CD4-positive, alpha-beta memory T cell (primary cell): Measurements from ENCODE around the gene INO80E. TPM values are rescaled to one million over a fixed set of nuclear protein-coding genes. Genes with fewer than 3 reads are reported as not detected.
"Not testable (repeated sequence)": the region's sequence is repeated elsewhere in the genome, so short reads cannot be mapped to it uniquely, and the experiment has no call there.

Experiments
- CTCF ChIA-PET: fragments of 350-600 bp; sonication (Branson Sonifier 250); formaldehyde crosslinking; loops from one replicate; lab custom pipeline; 2021; ENCODE audit warnings: inconsistent platforms; ENCODE audit not compliant: partially characterized antibody; lab: Charles Lee
- POLR2A ChIA-PET: fragments of 350-600 bp; sonication (Branson Sonifier 250); formaldehyde crosslinking; loops from one replicate; lab custom pipeline; 2021; ENCODE audit not compliant: partially characterized antibody; lab: Charles Lee
- DNase-seq, 5 donors: peaks; one replicate each; pipeline versions ENCODE4 v3.0.0 to v3.0.0-alpha.2; 2020 to 2022; ENCODE audit warnings: mixed read lengths in 1 of 5
- H3K27ac ChIP-seq: one replicate; pipeline ENCODE4 v1.7.0; 2013; ENCODE audit warnings: low read depth, low read length
- H3K27me3 ChIP-seq: 2 replicates; pipeline ENCODE4 v1.7.0; 2013; ENCODE audit warnings: mild to moderate bottlenecking, low read length, moderate library complexity; ENCODE audit not compliant: insufficient read depth
- H3K36me3 ChIP-seq: 2 replicates; pipeline ENCODE4 v1.7.0; 2013; ENCODE audit warnings: mild to moderate bottlenecking, low read length, moderate library complexity; ENCODE audit not compliant: insufficient read depth
- H3K4me1 ChIP-seq: 2 replicates; pipeline ENCODE4 v1.7.0; 2013; ENCODE audit warnings: mild to moderate bottlenecking, low read length, moderate library complexity; ENCODE audit not compliant: insufficient read depth
- H3K4me3 ChIP-seq, 2 donors: one replicate each; pipeline ENCODE4 v1.7.0; 2013; ENCODE audit warnings: low read length in 2 of 2, mild to moderate bottlenecking in 1 of 2
- H3K9me3 ChIP-seq, 2 donors: one replicate each; pipeline ENCODE4 v1.7.0; 2013; ENCODE audit warnings: low read length in 2 of 2, control low read depth in 1 of 2; ENCODE audit not compliant: control insufficient read depth in 1 of 2
- H3K27ac Mint-ChIP-seq, 7 donors: one replicate each; pipeline ENCODE4 v1.8.0; 2020 to 2021; ENCODE audit warnings: mixed read lengths in 7 of 7, mild to moderate bottlenecking in 6 of 7, inconsistent platforms in 3 of 7, moderate library complexity in 3 of 7
- H3K27me3 Mint-ChIP-seq, 2 donors: one replicate each; pipeline ENCODE4 v1.8.0; 2020 to 2021; ENCODE audit warnings: mixed read lengths in 2 of 2
- H3K36me3 Mint-ChIP-seq, 2 donors: one replicate each; pipeline ENCODE4 v1.8.0; 2020 to 2021; ENCODE audit warnings: mixed read lengths in 2 of 2, inconsistent platforms in 1 of 2, mild to moderate bottlenecking in 1 of 2
- H3K4me1 Mint-ChIP-seq, 4 donors: one replicate each; pipeline ENCODE4 v1.8.0; 2020 to 2021; ENCODE audit warnings: mixed read lengths in 4 of 4, mild to moderate bottlenecking in 1 of 4
- H3K4me3 Mint-ChIP-seq, 8 donors: one replicate each; pipeline ENCODE4 v1.8.0; 2020 to 2021; ENCODE audit warnings: mixed read lengths in 8 of 8, mild to moderate bottlenecking in 7 of 8, moderate library complexity in 6 of 8, inconsistent platforms in 3 of 8
- H3K9me3 Mint-ChIP-seq, 8 donors: one replicate each; pipeline ENCODE4 v1.8.0; 2020 to 2021; ENCODE audit warnings: mixed read lengths in 8 of 8, mild to moderate bottlenecking in 5 of 8, inconsistent platforms in 3 of 8, moderate library complexity in 1 of 8
- intact Hi-C: fragments of 100-400 bp; cut with micrococcal nuclease; formaldehyde crosslinking; loops from one replicate; pipeline ENCODE4 v1.15.1; 2023
- polyA plus RNA-seq, 2 donors: library from polyadenylated mRNA; unstranded; fragments of 300-500 nt; fragmentation: Illumina TruSeq; gene quantifications; one replicate each; pipeline ENCODE4 v1.2.3, GENCODE V29; 2021
- total RNA-seq, 2 experiments: library from RNA; stranded (reverse); gene quantifications; one replicate each; pipeline ENCODE4 v1.2.3, GENCODE V29; 2021

Gene INO80E
- total and polyA plus RNA-seq, 4 experiments from 2014 or later: 6.7 to 126 (median 65.5) TPM

- no peaks in the 10 kb centered on the region for H3K36me3 ChIP-seq
- Mint-ChIP-seq H3K9me3 (no peaks in the 10 kb centered on the region), H3K4me3 (peak overlapping the region; percentile 68 to 83 (median 78)), H3K27me3 (peaks cover 7 to 17% of the 10 kb centered on the region in 2 donors), H3K27ac (no peak overlapping the region), H3K36me3 (peaks cover 0 to 2% of the 10 kb centered on the region in 2 donors), H3K4me1 (peaks cover 2 to 6% (median 4%) of the 10 kb centered on the region in 4 donors)
- no peak overlapping the region for H3K27ac ChIP-seq
- H3K4me3 ChIP-seq: peak overlapping the region in 1 of 2 donors; percentile 34
- no peaks in the 10 kb centered on the region for H3K9me3 ChIP-seq
- CTCF ChIA-PET: no interaction called here
- peaks cover 7% of the 10 kb centered on the region for H3K27me3 ChIP-seq
- DNase-seq: no peak
- peaks cover 7% of the 10 kb centered on the region for H3K4me1 ChIP-seq
- POLR2A ChIA-PET: no interaction called here
- intact Hi-C loops: no loop called here
These were observed 14.2 kb downstream of the INO80E start for GRCh38 chr16:30009990-30010843.

- Histone ChIP-seq H3K9me3 (no peaks in the 10 kb centered on the region), H3K4me1 (peaks cover 7% of the 10 kb centered on the region), H3K27ac (no peak within 1 kb of the TSS), H3K4me3 (peak within 1 kb of the TSS in 1 of 2 donors; percentile 34), H3K27me3 (peaks cover 7% of the 10 kb centered on the region), H3K36me3 (no peaks in the 10 kb centered on the region)
- intact Hi-C loops: no loop called here
- peaks cover 7 to 17% of the 10 kb centered on the region in 2 donors for H3K27me3 Mint-ChIP-seq
- no peaks in the 10 kb centered on the region for H3K36me3 Mint-ChIP-seq
- peak within 1 kb of the TSS; percentile 76 to 90 (median 86) for H3K4me3 Mint-ChIP-seq
- POLR2A ChIA-PET: no interaction called here
- CTCF ChIA-PET: no interaction called here
- DNase-seq: peak in 3 of 5 donors; percentile 24 to 32 (median 25)
- no peaks in the 10 kb centered on the region for H3K9me3 Mint-ChIP-seq
- peak within 1 kb of the TSS in 2 of 7 donors; percentile 62 to 75 for H3K27ac Mint-ChIP-seq
- peaks cover 2 to 6% (median 4%) of the 10 kb centered on the region in 4 donors for H3K4me1 Mint-ChIP-seq
These were observed 15.0 kb downstream of the INO80E start, which contains the start of gene DOC2A for GRCh38 chr16:30010844-30011713. Gene DOC2A (minus strand): TSS chr16:30011027. CDS start chr16:30010222, 805 bp downstream.

- Mint-ChIP-seq H3K9me3 (no peaks in the 10 kb centered on the region), H3K36me3 (no peaks in the 10 kb centered on the region), H3K4me3 (peak overlapping the region; percentile 81 to 90 (median 86)), H3K4me1 (peaks cover 2 to 6% (median 4%) of the 10 kb centered on the region in 4 donors), H3K27ac (peak overlapping the region in 6 of 7 donors; percentile 29 to 82 (median 64)), H3K27me3 (peaks cover 7 to 17% of the 10 kb centered on the region in 2 donors)
- CTCF ChIA-PET: interaction anchor here (1.0 kb wide), 1 partner anchor 21 kb away, joined by 3 read pairs; no protein-coding TSS in a partner anchor
- peaks cover 7% of the 10 kb centered on the region for H3K4me1 ChIP-seq
- no peak overlapping the region for H3K27ac ChIP-seq
- intact Hi-C loops: no loop called here
- no peaks in the 10 kb centered on the region for H3K9me3 ChIP-seq
- peaks cover 7% of the 10 kb centered on the region for H3K27me3 ChIP-seq
- peak overlapping the region in 1 of 2 donors; percentile 34 for H3K4me3 ChIP-seq
- DNase-seq: no peak
- no peaks in the 10 kb centered on the region for H3K36me3 ChIP-seq
- POLR2A ChIA-PET: no interaction called here
These were observed 15.9 kb downstream of the INO80E start for GRCh38 chr16:30011714-30012504.

DNA sequence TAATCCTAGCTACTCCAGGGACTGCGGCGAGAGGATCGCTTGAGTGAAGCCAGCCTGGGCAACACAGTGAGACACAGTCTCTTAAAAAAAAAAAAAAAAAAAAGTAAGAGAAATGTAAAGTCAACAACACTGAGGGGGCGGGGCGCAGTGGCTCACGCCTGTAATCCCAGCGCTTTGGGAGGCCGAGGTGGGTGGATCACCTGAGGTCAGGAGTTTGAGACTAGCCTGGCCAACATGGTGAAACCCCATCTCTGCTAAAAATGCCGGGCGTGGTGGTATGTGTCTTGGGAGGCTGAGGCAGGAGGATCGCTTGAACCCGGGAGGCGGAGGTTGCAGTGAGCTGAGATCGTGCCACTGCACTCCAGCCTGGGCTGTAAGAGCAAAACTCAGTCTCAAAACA lies 16.6 kb downstream of the INO80E start:
- H3K36me3 Mint-ChIP-seq, H3K4me1 ChIP-seq, H3K27me3 ChIP-seq, H3K27ac ChIP-seq, H3K4me3 ChIP-seq, POLR2A ChIA-PET, H3K9me3 Mint-ChIP-seq, H3K36me3 ChIP-seq, H3K9me3 ChIP-seq, intact Hi-C loops, H3K4me1 Mint-ChIP-seq, DNase-seq: not testable (repeated sequence)
- H3K27ac Mint-ChIP-seq: peak overlapping the region in 1 of 7 donors; percentile 31
- peaks cover 7 to 17% of the 10 kb centered on the region in 2 donors for H3K27me3 Mint-ChIP-seq
- CTCF ChIA-PET: interaction anchor here (0.6 to 1.2 kb wide), 4 partner anchors 11 to 312 kb away, joined by 3 to 5 read pairs (median 3); partner anchors contain the start of gene C16orf92
- H3K4me3 Mint-ChIP-seq: peak overlapping the region in 5 of 8 donors; percentile 17 to 87 (median 72)

- H3K4me1 Mint-ChIP-seq, H3K27me3 ChIP-seq, DNase-seq, H3K36me3 Mint-ChIP-seq, H3K27ac Mint-ChIP-seq, H3K9me3 Mint-ChIP-seq, H3K27me3 Mint-ChIP-seq, H3K9me3 ChIP-seq, H3K4me1 ChIP-seq, CTCF ChIA-PET, H3K27ac ChIP-seq, H3K36me3 ChIP-seq, intact Hi-C loops, POLR2A ChIA-PET, H3K4me3 ChIP-seq: not testable (repeated sequence)
- peak overlapping the region in 1 of 8 donors; percentile 12 for H3K4me3 Mint-ChIP-seq
These were observed 19.4 kb downstream of the INO80E start for GRCh38 chr16:30015450-30015849.

DNA sequence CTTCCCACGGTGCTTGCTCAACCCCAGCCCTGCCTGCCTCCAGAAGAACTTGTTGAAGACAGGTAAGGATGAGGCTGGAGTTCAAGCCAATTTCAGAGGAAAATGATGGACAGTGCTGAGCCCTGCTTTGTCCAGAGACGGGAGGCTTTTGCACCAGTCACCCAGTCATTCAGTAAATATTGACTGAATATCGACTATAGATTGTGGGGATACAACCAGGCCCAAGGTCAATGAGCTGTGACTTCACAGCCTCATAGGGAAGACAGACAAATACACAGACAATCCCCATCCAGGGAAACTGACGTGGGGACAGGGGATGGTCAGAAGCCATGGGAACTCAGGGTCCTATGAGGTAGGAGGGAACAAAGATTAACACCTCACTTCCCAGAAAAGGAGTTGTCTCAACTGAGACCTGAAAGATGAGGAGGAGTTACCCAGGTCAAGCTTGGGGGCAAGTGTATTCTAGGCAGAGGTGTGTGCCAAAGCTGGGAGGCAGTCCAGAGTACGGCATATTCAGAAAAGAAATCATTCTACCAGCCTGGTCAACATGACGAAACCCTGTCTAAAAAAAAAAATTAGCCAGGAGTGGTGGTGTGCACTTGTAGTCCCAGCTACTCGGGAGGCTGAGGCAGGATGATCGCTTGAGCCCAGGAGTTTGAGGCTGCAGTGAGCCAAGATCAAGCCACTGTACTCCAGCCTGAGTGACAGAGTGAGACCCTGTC lies 20.7 kb downstream of the INO80E start:
- POLR2A ChIA-PET: no interaction called here
- CTCF ChIA-PET: interaction anchor here (1.9 to 3.3 kb wide), 2 partner anchors 16 to 317 kb away, joined by 6 to 11 read pairs; no protein-coding TSS in a partner anchor
- Histone ChIP-seq H3K4me1 (peaks cover 7% of the 10 kb centered on the region), H3K4me3 (no peak overlapping the region), H3K9me3 (no peaks in the 10 kb centered on the region), H3K27me3 (no peaks in the 10 kb centered on the region), H3K27ac (no peak overlapping the region), H3K36me3 (no peaks in the 10 kb centered on the region)
- no peak for DNase-seq
- intact Hi-C loops: no loop called here
- peak overlapping the region in 1 of 7 donors; percentile 14 for H3K27ac Mint-ChIP-seq
- H3K27me3 Mint-ChIP-seq: peaks cover 4 to 6% of the 10 kb centered on the region in 2 donors
- no peaks in the 10 kb centered on the region for H3K9me3 Mint-ChIP-seq
- H3K36me3 Mint-ChIP-seq: no peaks in the 10 kb centered on the region
- H3K4me1 Mint-ChIP-seq: peaks cover 6 to 14% (median 10%) of the 10 kb centered on the region in 4 donors
- no peak overlapping the region for H3K4me3 Mint-ChIP-seq
